ENCODE measurements around the gene WFDC5. TPM values are rescaled to one million over a fixed set of nuclear protein-coding genes. Genes with fewer than 3 reads are reported as not detected.
A peak's percentile ranks its signal among the peaks of the same experiment; 100 is the strongest.

The WFDC5 gene
- total and polyA plus RNA-seq, 8 donors = 3.7 TPM; not detected in 7

GRCh38 chr20:45115386-45115774 lies 406 bp upstream of the WFDC5 start:
- WGBS, 5 donors = 55 to 77% (median 71%) methylated on average over 3 of the region's 3 CpGs
- no peak overlapping the region for H3K27ac ChIP-seq
- no peaks in the 10 kb centered on the region for H3K36me3 ChIP-seq
- no peak overlapping the region for H3K4me3 ChIP-seq
- no peak for DNase-seq
- H3K27me3 ChIP-seq = peaks cover 0 to 75% (median 8%) of the 10 kb centered on the region in 3 donors
- no peaks in the 10 kb centered on the region for H3K9me3 ChIP-seq
- intact Hi-C loops (cut with DNase I; ENCODE audit: low total_unique reads) = no loop called here
- TF ChIP-seq POLR2AphosphoS5 (IDR thresholded peaks at IDR 0.05) = no peak
- no peak for TF ChIP-seq EP300 (IDR thresholded peaks at IDR 0.05)
- TF ChIP-seq POLR2A (IDR thresholded peaks at IDR 0.05) = no peak
- TF ChIP-seq CTCF (IDR thresholded peaks at IDR 0.05) = no peak
- peaks cover 0 to 4% (median 0%) of the 10 kb centered on the region in 4 donors for H3K4me1 ChIP-seq

- DNase-seq = no peak
- H3K27me3 ChIP-seq = peaks cover 0 to 71% (median 8%) of the 10 kb centered on the region in 3 donors
- no peak for TF ChIP-seq POLR2AphosphoS5 (IDR thresholded peaks at IDR 0.05)
- TF ChIP-seq CTCF (IDR thresholded peaks at IDR 0.05) = no peak
- no peak for TF ChIP-seq POLR2A (IDR thresholded peaks at IDR 0.05)
- TF ChIP-seq EP300 (IDR thresholded peaks at IDR 0.05) = no peak
- intact Hi-C loops (cut with DNase I; ENCODE audit: low total_unique reads) = no loop called here
- H3K9me3 ChIP-seq = no peaks in the 10 kb centered on the region
- no peak overlapping the region for H3K4me3 ChIP-seq
- peaks cover 0 to 4% (median 0%) of the 10 kb centered on the region in 4 donors for H3K4me1 ChIP-seq
- H3K27ac ChIP-seq = no peak overlapping the region
- WGBS, 5 donors = 86 to 97% (median 92%) methylated on average over 3 of the region's 3 CpGs
- H3K36me3 ChIP-seq = no peaks in the 10 kb centered on the region
Measured at GRCh38 chr20:45113865-45114264, 1.1 kb downstream of the WFDC5 start.

- no peak for DNase-seq
- no peak overlapping the region for H3K4me3 ChIP-seq
- no peaks in the 10 kb centered on the region for H3K36me3 ChIP-seq
- peaks cover 0 to 4% (median 0%) of the 10 kb centered on the region in 4 donors for H3K4me1 ChIP-seq
- intact Hi-C loops (cut with DNase I; ENCODE audit: low total_unique reads) = no loop called here
- H3K27me3 ChIP-seq = peaks cover 0 to 78% (median 8%) of the 10 kb centered on the region in 3 donors
- no peaks in the 10 kb centered on the region for H3K9me3 ChIP-seq
- no peak overlapping the region for H3K27ac ChIP-seq
- no peak for TF ChIP-seq CTCF (IDR thresholded peaks at IDR 0.05)
- no peak for TF ChIP-seq POLR2A (IDR thresholded peaks at IDR 0.05)
- TF ChIP-seq POLR2AphosphoS5 (IDR thresholded peaks at IDR 0.05) = no peak
- no peak for TF ChIP-seq EP300 (IDR thresholded peaks at IDR 0.05)
Measured at GRCh38 chr20:45112754-45113153, 2.2 kb downstream of the WFDC5 start.

GRCh38 chr20:45111799-45112471 lies 3.0 kb downstream of the WFDC5 start:
- intact Hi-C loops (cut with DNase I; ENCODE audit: low total_unique reads) = no loop called here
- H3K9me3 ChIP-seq = no peaks in the 10 kb centered on the region
- no peak overlapping the region for H3K27ac ChIP-seq
- TF ChIP-seq CTCF (IDR thresholded peaks at IDR 0.05) (peak in 3 of 7 experiments; percentile 14 to 39 (median 37)), EP300 (IDR thresholded peaks at IDR 0.05) (no peak), POLR2AphosphoS5 (IDR thresholded peaks at IDR 0.05) (no peak), POLR2A (IDR thresholded peaks at IDR 0.05) (no peak)
- DNase-seq = no peak
- WGBS, 5 donors = 39 to 48% (median 44%) methylated on average over 17 of the region's 17 CpGs
- peaks cover 0 to 4% (median 0%) of the 10 kb centered on the region in 4 donors for H3K4me1 ChIP-seq
- no peak overlapping the region for H3K4me3 ChIP-seq
- no peaks in the 10 kb centered on the region for H3K36me3 ChIP-seq
- H3K27me3 ChIP-seq = peaks cover 0 to 78% (median 8%) of the 10 kb centered on the region in 3 donors
